SK-N-SH (cell line): ENCODE measurements around the gene C7. TPM values are rescaled to one million over a fixed set of nuclear protein-coding genes. Genes with fewer than 3 reads are reported as not detected.
A peak's percentile ranks its signal among the peaks of the same experiment; 100 is the strongest.

Source experiments
- CTCF ChIA-PET: fragments of 300-600, 350-600 bp; formaldehyde crosslinking; extraction: SDS; loops from one replicate; lab custom pipeline; 2021; lab: Yijun Ruan, JAX
- POLR2A ChIA-PET: fragments of 350-600 bp; sonication (Branson Sonifier 250); formaldehyde crosslinking; extraction: SDS; loops from one replicate; lab custom pipeline; 2020; ENCODE audit warnings: antibody characterized with exemption, inconsistent platforms; lab: Yijun Ruan, JAX
- DNase-seq: peaks from one replicate; pipeline ENCODE4 v3.0.0; 2012
- H2AFZ ChIP-seq: fragments of 200-600 bp; sonication (generic); 2 replicates; pipeline ENCODE4 v1.8.1; 2016; ENCODE audit warnings: antibody characterized with exemption, mild to moderate bottlenecking, low read depth
- H3F3A ChIP-seq: fragments of 200-600 bp; sonication (generic); replicated peaks from 2 replicates; pipeline ENCODE3; 2016; ENCODE audit warnings: antibody characterized with exemption, mild to moderate bottlenecking; ENCODE audit not compliant: insufficient read depth
- H3K27ac ChIP-seq, 2 experiments: fragments of 200-500 bp in 1 of 2; fragments of 200-600 bp in 1 of 2; sonication (Bioruptor generic) in 1 of 2; sonication (generic), shearing (Covaris generic) in 1 of 2; 2 replicates each; pipeline versions ENCODE4 v1.5.1 to v1.6.1; 2014 to 2016; ENCODE audit warnings: low read depth in 2 of 2, inconsistent platforms in 1 of 2, low read length in 1 of 2, mild to moderate bottlenecking in 1 of 2, mixed read lengths in 1 of 2
- H3K27me3 ChIP-seq: fragments of 200-600 bp; sonication (generic), shearing (Covaris generic); 2 replicates; pipeline ENCODE4 v1.6.1; 2016; ENCODE audit warnings: mixed run types; ENCODE audit not compliant: insufficient read depth
- H3K36me3 ChIP-seq, 2 experiments: fragments of 200-500 bp in 1 of 2; fragments of 200-600 bp in 1 of 2; sonication (Bioruptor generic) in 1 of 2; sonication (generic) in 1 of 2; replicated peaks in 1 of 2; 2 replicates each; pipeline versions ENCODE3 to v1.5.1; 2014 to 2016; ENCODE audit warnings: low read length in 1 of 2, mild to moderate bottlenecking in 1 of 2; ENCODE audit not compliant: insufficient read depth in 2 of 2, control insufficient read depth in 1 of 2
- H3K4me1 ChIP-seq, 2 experiments: fragments of 200-500 bp in 1 of 2; fragments of 200-600 bp in 1 of 2; sonication (Bioruptor generic) in 1 of 2; sonication (generic), shearing (Covaris generic) in 1 of 2; 2 replicates each; pipeline versions ENCODE4 v1.5.1 to v1.6.1; 2014 to 2016; ENCODE audit warnings: low read depth in 1 of 2, low read length in 1 of 2, mixed run types in 1 of 2; ENCODE audit not compliant: insufficient read depth in 2 of 2, control insufficient read depth in 1 of 2
- H3K4me2 ChIP-seq: fragments of 200-600 bp; sonication (generic), shearing (Covaris generic); 2 replicates; pipeline ENCODE4 v1.6.1; 2017; ENCODE audit warnings: mixed run types
- H3K4me3 ChIP-seq, 2 experiments: fragments of 200-500 bp in 1 of 2; fragments of 200-600 bp in 1 of 2; sonication (Bioruptor generic) in 1 of 2; sonication (generic), shearing (Covaris generic) in 1 of 2; 2 replicates each; pipeline versions ENCODE4 v1.5.1 to v1.8.1; 2014 to 2016; ENCODE audit warnings: low read depth in 2 of 2, inconsistent platforms in 1 of 2, low read length in 1 of 2, mild to moderate bottlenecking in 1 of 2, mixed read lengths in 1 of 2, moderate library complexity in 1 of 2
- H3K79me2 ChIP-seq: fragments of 200-600 bp; sonication (generic); 2 replicates; pipeline ENCODE4 v1.8.1; 2017; ENCODE audit warnings: mild to moderate bottlenecking; ENCODE audit not compliant: insufficient read depth
- H3K9ac ChIP-seq: fragments of 200-600 bp; sonication (generic); 2 replicates; pipeline ENCODE4 v1.6.1; 2017; ENCODE audit warnings: mixed run types
- H3K9me2 ChIP-seq: fragments of 200-600 bp; sonication (generic); 2 replicates; pipeline ENCODE4 v1.6.1; 2017; ENCODE audit warnings: mixed run types
- H3K9me3 ChIP-seq: fragments of 200-600 bp; sonication (generic); 2 replicates; pipeline ENCODE4 v1.6.1; 2017; ENCODE audit warnings: mixed run types, mild to moderate bottlenecking, moderate library complexity
- H4K20me1 ChIP-seq: fragments of 200-600 bp; sonication (generic); 2 replicates; pipeline ENCODE4 v1.6.1; 2017; ENCODE audit warnings: mild to moderate bottlenecking, mixed run types; ENCODE audit not compliant: insufficient read depth
- CHD2 ChIP-seq: fragments of 150-350 bp; IDR thresholded peaks from 2 replicates; pipeline ENCODE4 v1.6.1; 2018; ENCODE audit warnings: low read length; ENCODE audit not compliant: partially characterized antibody
- EP300 ChIP-seq, 2 experiments: IDR thresholded peaks; 2 replicates each; pipeline versions ENCODE4 v1.4.0 to v1.6.1; 2012; ENCODE audit warnings: borderline replicate concordance in 1 of 2, low read depth in 1 of 2, low read length in 1 of 2
- FOSL2 ChIP-seq: IDR thresholded peaks from 2 replicates; pipeline ENCODE4 v1.4.0; 2012; ENCODE audit warnings: low read depth, mild to moderate bottlenecking, moderate library complexity, borderline replicate concordance
- FOXJ3 ChIP-seq: sonication (generic); formaldehyde crosslinking; IDR thresholded peaks from 2 replicates; pipeline ENCODE4 v1.5.1; 2020; ENCODE audit warnings: mild to moderate bottlenecking, missing genetic modification reagents
- FOXM1 ChIP-seq: IDR thresholded peaks from 2 replicates; pipeline ENCODE4 v1.4.0; 2012; ENCODE audit warnings: low read depth, mild to moderate bottlenecking
- GABPA ChIP-seq: IDR thresholded peaks from 2 replicates; pipeline ENCODE4 v1.4.0; 2012; ENCODE audit warnings: low read depth, mild to moderate bottlenecking
- GATA2 ChIP-seq: sonication (generic); formaldehyde crosslinking; IDR thresholded peaks from 2 replicates; pipeline ENCODE4 v1.5.0; 2020; ENCODE audit warnings: mild to moderate bottlenecking, missing genetic modification reagents
- IRF3 ChIP-seq: fragments of 150-350 bp; IDR thresholded peaks from 2 replicates; pipeline ENCODE4 v1.6.1; 2016; ENCODE audit warnings: mild to moderate bottlenecking, low read depth, low read length
- MEF2A ChIP-seq: IDR thresholded peaks from 2 replicates; pipeline ENCODE4 v1.4.0; 2012; ENCODE audit warnings: low read depth, borderline replicate concordance
- NFIC ChIP-seq: IDR thresholded peaks from 2 replicates; pipeline ENCODE4 v1.4.0; 2012; ENCODE audit warnings: borderline replicate concordance
- RCOR1 ChIP-seq: fragments of 150-350 bp; IDR thresholded peaks from 2 replicates; pipeline ENCODE4 v1.6.1; 2017; ENCODE audit warnings: antibody characterized with exemption, low read length
- RFX5 ChIP-seq: IDR thresholded peaks from 2 replicates; pipeline ENCODE4 v1.6.1; 2012; ENCODE audit warnings: mild to moderate bottlenecking, improper control_type of control experiment, low read length
- RXRA ChIP-seq: IDR thresholded peaks from 2 replicates; pipeline ENCODE4 v1.4.0; 2012; ENCODE audit warnings: low read depth, mild to moderate bottlenecking, borderline replicate concordance
- TAF1 ChIP-seq: IDR thresholded peaks from 2 replicates; pipeline ENCODE4 v1.6.1; 2012; ENCODE audit warnings: low read depth, mild to moderate bottlenecking, low read length, moderate library complexity, borderline replicate concordance
- TCF12 ChIP-seq: IDR thresholded peaks from 2 replicates; pipeline ENCODE4 v1.4.0; 2012
- YY1 ChIP-seq: IDR thresholded peaks from 2 replicates; pipeline ENCODE4 v1.4.0; 2012; ENCODE audit warnings: low read depth, mild to moderate bottlenecking
- ZBTB33 ChIP-seq: IDR thresholded peaks from 2 replicates; pipeline ENCODE4 v1.4.0; 2012; ENCODE audit warnings: low read depth, borderline replicate concordance
- WGBS: methylation state at CpG from one replicate; pipeline ENCODE4 v1.1.6; 2017; ENCODE audit warnings: low lambda C conversion rate; 5-methylcytosine and 5-hydroxymethylcytosine counted together
- polyA plus RNA-seq, 3 experiments: library from polyadenylated mRNA; depleted of rRNA; stranded (reverse); fragments of >200 nt; gene quantifications; 2 replicates each; pipeline ENCODE4 v1.2.3, GENCODE V29; 2012

C7 gene
- polyA plus RNA-seq, 1 of the 3 experiments (the other 2 are of a cell fraction): 11.1 TPM

- CTCF ChIA-PET: interaction anchor here (1.3 to 1.7 kb wide), 3 partner anchors 41 to 540 kb away, joined by 3 to 5 read pairs (median 4); no protein-coding TSS in a partner anchor
- WGBS: 9% methylated on average over 3 of the region's 3 CpGs
- Histone ChIP-seq H3K27me3 (no peaks in the 10 kb centered on the region), H3K79me2 (no peaks in the 10 kb centered on the region), H3K9ac (no peak overlapping the region), H3K4me1 (peaks cover 0 to 11% of the 10 kb centered on the region in 2 experiments; a peak in 2 of 4 replicates), H2AFZ (no peak overlapping the region), H3K4me2 (no peak overlapping the region), H3K36me3 (peaks cover 0 to 5% of the 10 kb centered on the region in 2 experiments), H3K27ac (peak overlapping the region in 1 of 2 experiments; percentile 92; a peak in 2 of 4 replicates), H3K9me3 (no peaks in the 10 kb centered on the region), H3K4me3 (no peak overlapping the region; a peak in 1 of 4 replicates), H3F3A (no peaks in the 10 kb centered on the region), H4K20me1 (no peaks in the 10 kb centered on the region), H3K9me2 (no peaks in the 10 kb centered on the region)
- POLR2A ChIA-PET: no interaction called here
- DNase-seq: peak; percentile 52
- TF ChIP-seq IRF3 (no peak), EP300 (IDR thresholded peaks at IDR 0.05; ENCODE audit: borderline replicate concordance in 1 of 2, low read depth in 1 of 2, low read length in 1 of 2) (peak in 1 of 2 experiments; percentile 57; a peak in 1 of 4 replicates), TCF12 (no peak), GATA2 (peak; percentile 50), FOXJ3 (CRISPR knock-in tag) (0 out of 2 replicates have a peak, but pooled peaks have one; percentile 19), NFIC (no peak), ZBTB33 (no peak), RCOR1 (peak; percentile 61; the same call in 1 of the 2 replicates), GABPA (no peak)
These were observed 67.5 kb downstream of the C7 start for GRCh38 chr5:40976836-40977235.

GRCh38 chr5:40981420-40981819, 72.1 kb downstream of the C7 start:
- H3K4me1 ChIP-seq: peaks cover 0 to 5% of the 10 kb centered on the region in 2 experiments; a peak in 2 of 4 replicates
- peaks cover 0 to 8% of the 10 kb centered on the region in 2 experiments for H3K36me3 ChIP-seq
- no peak for TF ChIP-seq ZBTB33
- TF ChIP-seq FOSL2: no peak
- TF ChIP-seq RXRA: no peak
- no peak for TF ChIP-seq TCF12
- no peak for TF ChIP-seq IRF3
- no peak for TF ChIP-seq FOXM1
- no peak for TF ChIP-seq FOXJ3 (CRISPR knock-in tag)
- TF ChIP-seq MEF2A: no peak
- no peak for TF ChIP-seq YY1
- TF ChIP-seq TAF1: no peak
- no peak for TF ChIP-seq RFX5
- TF ChIP-seq CHD2: no peak
- TF ChIP-seq GATA2: no peak
- no peaks in the 10 kb centered on the region for H3K27me3 ChIP-seq
- H3F3A ChIP-seq: no peaks in the 10 kb centered on the region
- H3K9me3 ChIP-seq: no peaks in the 10 kb centered on the region
- H3K27ac ChIP-seq: no peak overlapping the region; a peak in 1 of 4 replicates
- 67% methylated on average over 9 of the region's 9 CpGs for WGBS
- H3K9me2 ChIP-seq: no peaks in the 10 kb centered on the region
- no peak for DNase-seq
- no peak overlapping the region for H3K4me3 ChIP-seq
- no peak overlapping the region for H2AFZ ChIP-seq
- no peaks in the 10 kb centered on the region for H4K20me1 ChIP-seq
- ChIA-PET CTCF (interaction anchor here (1.7 kb wide), 1 partner anchor 77 kb away, joined by 6 read pairs; no protein-coding TSS in a partner anchor), POLR2A (no interaction called here)
- no peaks in the 10 kb centered on the region for H3K79me2 ChIP-seq
- no peak overlapping the region for H3K4me2 ChIP-seq
- no peak overlapping the region for H3K9ac ChIP-seq
